HS-27A (cell line): ENCODE measurements around the gene NTM.

ENCODE experiments used
- DNase-seq: peaks from one replicate; pipeline ENCODE4 v3.0.0-alpha.2; 2012; ENCODE audit warnings: low read depth, missing footprints

NTM gene

DNA sequence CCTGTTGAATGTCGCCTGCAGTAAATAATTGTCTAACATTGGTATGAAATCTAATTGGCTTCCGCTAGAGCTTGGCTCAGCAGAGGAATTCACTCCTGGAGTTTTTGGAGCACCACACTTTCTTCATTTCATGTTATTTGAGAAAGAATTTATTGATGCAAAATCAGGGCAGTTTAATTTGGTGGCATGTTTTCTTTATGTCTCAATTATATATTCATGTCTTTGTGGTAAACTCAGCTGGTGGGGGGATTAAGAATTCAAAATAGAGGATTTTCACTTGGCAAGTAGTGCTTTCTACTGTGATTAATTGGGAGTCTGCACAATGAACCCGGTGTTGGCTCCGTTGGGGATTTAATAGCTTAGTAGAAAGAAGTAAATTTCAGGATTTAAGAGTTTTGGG lies 784.4 kb downstream of the NTM start:
- no peak for DNase-seq

DNA sequence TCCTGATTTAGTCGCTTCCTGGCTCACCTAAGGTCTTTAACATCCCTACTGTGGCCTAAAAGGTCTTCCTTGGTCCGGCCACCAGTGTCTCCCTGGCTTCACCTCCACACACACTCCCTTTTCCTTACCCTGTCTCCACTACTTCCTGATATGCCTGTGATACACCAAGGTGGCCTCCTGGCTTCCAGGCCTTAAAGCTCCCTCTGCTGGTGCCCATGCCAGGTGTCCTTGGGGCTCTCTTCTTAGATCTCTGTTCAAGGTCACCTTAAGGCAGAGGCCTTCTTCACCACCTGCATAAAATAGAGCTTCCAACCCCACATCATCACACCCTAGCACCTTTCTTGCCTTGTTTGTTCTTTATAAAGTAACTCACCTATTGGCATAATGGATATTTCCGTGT lies 787.7 kb downstream of the NTM start:
- DNase-seq, result no peak

DNA sequence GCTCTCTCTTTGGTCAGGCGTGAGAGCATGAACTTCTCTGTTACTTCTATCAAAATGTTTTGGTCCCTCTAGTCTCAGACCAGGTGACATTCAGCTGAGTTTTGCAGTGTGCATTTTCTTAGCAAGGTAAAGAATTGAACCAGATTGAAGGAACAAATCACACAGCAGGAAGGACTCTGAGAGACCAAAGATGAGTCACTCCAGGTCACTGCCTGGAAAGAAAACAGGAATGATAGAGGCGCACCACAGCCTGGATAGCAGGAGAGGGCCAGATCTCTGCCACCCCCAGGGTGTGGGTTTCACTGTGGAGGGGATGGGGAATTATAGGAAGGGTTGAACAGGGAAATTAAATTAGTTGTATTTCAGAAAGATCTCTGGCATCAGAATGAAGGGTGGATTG lies 788.3 kb downstream of the NTM start:
- DNase-seq, result no peak

DNA sequence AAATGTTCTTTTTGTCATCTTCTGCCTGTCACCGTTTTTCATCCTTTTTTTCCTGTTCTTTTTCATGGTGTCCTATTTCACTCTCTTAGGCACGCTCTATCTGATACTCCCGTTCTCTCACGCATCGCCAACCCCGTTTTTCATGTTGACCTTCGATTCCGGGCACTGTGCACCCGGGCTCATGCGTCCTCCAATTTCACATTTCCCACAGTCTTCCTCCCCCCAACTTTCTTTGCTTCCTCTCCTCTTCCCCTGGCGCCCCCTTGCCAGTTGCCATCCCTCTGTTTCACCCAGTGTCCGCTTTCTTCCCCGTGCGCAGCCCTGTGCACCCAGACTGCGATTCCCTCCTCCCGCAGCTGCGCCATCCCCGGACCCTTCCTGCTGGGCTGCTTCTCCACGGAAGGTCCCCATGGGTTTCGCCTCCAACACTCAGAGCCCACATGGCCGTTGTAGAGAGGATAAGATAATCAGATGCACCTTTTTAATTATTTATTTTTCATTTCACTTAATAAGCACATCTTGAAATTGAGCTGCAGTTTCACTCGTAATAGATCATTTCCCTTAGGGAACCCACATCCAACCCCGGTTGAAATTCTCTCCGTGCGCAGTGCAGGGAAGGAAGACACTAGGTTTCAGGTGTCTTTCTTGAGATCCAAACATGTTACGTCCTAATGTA lies 791.1 kb downstream of the NTM start:
- DNase-seq, result no peak

DNA sequence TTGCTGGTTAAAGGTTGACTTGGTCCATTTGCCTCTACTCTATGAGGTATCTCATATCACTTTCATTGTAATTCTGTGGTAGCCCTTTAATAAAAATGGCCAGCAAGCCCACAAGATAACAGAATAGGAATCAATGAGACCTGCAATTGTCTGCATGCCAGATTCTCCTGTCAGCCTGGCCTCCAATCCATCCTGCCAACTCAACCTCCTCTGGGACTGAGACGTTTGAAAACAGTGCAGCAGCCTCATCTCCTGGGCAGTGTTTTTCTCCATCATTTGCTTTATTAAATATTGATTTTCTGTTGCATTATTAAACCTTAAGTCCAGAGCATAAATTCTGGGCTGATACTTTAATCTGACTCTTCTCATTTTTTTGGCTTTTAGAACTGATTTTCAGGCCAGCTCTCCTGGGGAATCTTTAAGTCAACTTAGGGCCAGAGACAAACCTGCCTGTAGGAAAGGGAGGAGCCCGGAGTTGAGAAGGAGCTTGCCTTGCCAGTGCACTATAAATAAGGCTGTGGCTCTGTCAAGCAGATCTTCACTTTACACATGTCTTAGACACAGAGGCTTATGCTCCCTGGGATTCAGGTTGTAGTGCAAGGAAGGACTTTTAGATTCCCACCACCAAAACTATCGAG lies 798.0 kb downstream of the NTM start:
- no peak for DNase-seq

DNA sequence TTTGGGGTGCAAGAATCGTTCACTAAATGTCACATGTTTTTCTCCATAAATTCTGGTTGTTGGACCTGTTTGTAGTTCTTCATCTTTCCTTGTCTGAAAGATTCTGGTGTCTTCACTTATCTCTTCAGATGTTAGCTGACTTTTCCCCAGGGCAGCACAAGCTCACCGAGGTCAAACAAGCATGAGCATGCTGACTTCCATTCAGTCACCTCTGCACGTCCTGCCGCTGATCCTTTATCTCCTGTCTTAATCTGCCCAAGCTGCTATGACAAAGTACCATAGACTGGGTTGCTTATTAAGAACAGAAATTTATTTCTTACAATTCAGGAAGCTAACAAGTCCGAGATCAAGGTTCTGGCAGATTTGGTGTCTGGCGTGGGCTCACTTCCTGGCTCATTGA lies 800.6 kb downstream of the NTM start:
- DNase-seq, result no peak

DNA sequence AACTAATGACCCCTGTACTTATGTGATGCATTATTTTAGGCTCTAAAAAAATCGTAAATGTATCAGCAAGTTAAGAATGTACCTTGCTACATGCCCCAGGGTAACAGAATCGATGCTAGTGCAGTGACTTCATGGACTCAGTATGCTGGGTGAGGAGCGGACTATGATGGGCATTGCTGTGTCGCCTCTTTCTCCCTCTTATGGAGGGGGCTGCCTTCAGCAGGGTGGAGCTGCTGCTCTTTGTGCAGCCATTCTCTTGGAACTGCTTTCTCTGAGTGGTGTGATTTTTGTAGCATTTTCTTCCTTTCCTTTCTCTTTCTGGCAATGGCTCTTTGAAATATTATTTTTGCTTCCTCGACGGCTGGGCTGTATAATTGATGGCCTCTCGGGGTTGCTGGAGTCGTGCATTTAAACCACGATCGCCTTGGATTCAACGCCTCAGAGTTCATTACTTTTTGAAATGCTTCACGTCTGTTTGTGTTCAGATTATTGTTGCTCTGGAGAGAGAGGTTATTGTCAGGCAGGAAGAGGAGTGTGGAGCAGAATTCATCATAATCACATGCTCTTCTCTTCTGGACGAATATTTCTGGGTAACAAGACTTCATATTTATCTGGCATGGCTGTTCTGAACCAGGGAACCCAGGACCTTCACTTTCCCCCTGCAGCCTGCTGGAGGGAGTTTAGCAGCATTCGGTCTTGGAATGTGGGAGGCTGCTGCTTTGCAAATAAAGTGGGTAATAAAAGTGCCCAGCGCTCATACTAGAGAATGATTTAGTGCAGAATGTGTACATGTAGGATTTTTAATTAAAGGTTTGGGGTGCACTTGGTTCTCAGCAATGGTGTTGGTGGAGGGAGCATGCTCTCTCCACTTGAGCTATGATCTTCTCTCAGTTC lies 804.2 kb downstream of the NTM start:
- no peak for DNase-seq

DNA sequence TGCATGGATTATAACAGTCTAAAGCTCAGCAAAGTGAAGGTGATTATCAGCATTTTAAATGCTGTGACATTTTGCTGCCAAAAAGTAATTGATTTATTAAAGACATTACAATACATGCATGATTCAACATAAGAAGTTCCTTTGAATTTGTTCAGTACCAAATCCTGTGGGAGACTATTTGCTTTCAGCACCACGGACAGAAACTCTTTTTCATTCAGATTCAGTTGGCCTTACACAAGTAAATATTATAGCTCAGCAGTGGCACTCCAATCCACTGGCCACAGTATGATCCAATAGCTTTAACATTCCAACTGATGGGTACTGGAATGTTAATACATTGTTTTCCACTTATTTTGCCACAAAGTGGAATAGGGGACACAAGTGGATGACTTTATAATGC lies 806.7 kb downstream of the NTM start:
- no peak for DNase-seq

DNA sequence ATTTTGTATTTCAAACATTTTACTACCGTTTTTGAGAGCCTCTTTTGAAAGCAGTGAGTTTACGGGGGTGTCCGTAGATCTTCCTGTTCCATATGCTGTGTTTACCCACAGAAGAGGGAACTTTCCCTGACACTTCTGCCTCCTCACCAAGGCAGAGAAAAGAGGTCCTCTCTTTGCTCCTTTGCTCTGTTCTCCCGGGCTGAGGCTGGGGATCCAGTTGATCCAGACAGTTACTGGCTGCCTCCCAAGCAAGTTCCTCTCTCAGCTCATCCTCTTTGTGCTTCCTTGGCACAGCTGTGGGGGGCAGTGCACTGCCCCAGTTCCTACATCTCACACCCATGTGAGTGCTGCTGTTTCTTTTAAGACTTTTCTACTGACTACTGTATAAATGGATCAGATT lies 813.7 kb downstream of the NTM start:
- no peak for DNase-seq

DNA sequence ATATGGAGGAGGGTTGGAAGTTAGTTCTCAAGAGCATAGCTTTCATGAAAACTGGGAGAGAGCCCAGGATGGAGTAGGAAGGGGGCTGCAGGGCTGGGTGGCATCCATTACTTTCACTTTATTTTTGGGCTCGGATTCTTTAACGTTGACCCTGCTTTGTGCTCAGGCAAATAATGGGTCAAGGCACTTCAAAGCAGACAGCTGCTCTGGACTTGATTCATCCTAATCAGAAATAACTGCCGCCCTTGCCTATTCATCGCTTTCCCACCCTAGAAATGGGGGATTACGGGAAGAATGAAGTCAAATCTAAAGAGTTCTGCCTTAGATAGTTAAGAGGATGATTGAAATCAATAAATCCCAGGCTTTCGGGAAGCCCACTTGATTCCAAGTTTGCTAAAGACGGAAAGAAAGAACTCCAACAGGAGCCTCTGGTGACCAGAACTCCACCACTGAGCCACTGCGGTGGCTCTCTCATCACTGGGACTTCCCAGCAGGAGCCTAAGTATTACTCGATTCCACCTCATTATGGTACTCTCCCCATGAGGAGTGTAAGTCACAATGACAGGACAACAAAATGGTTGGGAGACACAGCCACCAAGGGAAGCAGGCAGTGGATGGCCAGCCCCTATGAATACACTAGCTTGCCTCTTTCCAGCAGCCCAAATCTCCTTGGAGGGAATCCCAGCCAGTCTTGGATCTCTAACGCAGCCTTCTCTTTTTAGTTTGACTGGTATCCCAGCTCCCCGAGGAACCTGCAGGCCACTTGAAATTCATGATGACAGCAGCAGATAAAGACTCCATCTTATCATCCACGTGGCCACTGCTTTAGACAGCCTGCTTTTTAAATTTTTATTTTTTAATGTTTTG lies 815.5 kb downstream of the NTM start:
- no peak for DNase-seq

DNA sequence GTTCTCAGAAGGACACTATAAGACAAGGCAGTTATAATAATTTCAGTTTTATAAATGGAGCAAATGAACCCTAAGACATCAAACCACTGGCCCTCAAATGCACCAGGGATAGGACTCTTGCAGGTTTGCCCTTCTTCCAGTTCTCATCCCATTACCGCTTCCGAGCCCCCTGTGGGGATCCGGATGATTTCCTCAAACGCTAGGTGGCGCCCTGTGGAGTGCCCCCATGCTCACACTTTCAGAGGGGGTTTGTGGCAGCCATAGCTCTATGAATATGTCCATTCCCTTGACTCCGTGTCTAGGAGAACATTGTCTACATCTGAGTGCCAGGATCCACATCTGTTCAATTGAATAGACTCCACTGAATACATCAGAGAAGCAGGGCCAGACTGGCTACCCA lies 816.3 kb downstream of the NTM start:
- DNase-seq, result no peak

DNA sequence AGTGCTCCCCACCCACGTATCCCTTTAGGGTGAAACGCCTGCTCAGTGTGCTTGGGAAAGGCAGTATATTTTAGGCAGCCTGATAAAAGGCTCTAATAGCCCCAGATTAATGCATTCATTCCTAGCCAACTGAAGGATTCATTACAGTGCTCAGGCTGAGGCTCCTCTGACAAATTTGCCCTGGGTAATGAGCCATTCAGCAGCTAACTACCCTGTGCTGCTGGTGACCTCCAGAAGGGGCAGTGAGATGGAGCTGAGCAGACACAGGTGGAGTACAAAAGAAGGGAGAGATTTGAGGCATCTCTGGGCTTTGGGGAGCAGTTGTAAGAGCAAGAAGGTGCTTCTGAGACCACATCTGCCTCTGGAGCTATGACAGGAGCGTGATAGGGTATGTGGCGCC lies 817.0 kb downstream of the NTM start:
- no peak for DNase-seq

DNA sequence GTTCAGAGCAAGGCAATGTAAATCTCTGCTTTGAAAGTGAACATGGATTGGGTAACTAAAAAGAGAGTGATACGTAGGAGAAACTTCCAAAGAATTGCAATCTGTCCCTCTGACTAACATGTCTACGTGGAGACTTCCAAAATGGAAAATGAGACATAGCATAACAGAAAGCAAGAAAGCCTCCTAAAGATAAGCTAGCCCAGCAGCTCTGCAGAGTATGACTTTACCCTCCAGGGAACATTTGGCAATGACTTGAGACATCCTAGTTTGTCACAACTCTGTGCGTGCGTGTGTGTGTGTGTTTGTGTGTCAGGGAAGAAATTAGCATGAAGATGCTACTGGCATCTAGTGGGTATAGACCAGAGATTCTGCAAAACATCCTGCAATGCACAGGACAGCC lies 817.4 kb downstream of the NTM start:
- DNase-seq, result no peak

DNA sequence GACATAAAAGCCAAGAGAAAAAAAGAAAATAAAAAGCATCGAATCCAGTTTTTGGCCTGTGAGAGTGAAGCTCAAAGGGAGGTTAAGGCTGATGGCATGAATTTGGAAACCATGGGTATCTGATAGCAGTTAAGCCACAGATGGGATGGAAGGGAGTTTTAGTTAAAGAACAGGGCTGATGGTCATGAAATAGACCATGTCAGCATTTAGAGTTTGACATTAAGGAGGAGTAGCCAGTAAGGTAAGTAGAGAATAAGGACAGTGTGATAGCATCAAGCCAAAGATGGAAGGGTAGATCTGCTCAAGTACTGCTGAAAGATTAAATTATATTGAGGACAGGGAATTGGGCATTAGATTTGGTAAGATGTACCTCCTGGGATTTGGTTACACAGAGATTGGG lies 826.5 kb downstream of the NTM start:
- no peak for DNase-seq

DNA sequence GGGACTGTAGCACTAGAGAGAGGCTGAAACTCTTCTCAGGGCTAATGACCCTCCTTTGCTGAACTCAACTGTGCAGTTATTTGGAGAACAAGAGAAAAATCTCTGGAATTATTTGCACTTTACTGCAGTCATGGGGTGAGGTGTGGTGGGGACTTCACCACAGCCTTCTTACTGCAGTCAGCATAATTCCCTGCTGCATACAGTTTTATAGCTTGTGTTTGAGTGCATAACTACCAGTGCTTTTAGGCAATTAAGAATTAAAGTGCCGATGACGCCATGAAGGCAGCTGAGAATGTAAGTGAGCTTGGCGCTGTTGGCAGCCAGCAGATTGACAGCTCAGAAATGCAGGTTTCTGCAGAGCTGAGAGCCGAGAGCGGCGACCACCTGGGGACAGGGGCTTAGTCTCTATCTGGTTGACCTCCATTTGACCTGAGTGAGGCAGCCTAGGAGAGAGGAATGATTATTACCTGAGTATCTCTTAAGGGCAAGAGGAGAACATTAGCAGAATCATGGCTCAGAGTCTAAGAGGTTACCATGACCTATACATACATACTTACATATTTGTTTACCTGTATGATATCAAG lies 830.0 kb downstream of the NTM start:
- no peak for DNase-seq

DNA sequence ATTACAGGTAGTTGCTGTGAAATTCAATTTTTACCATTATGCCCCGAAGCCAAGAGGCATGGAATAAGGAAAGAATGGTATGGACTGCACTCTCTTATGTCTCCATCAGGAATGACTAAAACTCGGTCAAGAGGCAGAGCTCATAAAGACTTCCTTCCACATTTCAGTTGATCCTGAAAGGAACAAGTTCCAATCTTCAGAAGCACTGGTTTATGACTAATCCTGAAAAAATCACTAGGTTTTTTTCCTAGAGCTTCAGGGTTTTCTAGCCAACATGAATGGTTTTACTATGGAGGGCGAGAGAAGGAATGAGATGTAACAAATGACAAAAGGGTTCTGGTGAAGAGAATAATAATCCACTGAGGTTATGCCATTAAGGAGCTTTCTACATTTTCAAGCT lies 832.2 kb downstream of the NTM start:
- DNase-seq, result no peak

DNA sequence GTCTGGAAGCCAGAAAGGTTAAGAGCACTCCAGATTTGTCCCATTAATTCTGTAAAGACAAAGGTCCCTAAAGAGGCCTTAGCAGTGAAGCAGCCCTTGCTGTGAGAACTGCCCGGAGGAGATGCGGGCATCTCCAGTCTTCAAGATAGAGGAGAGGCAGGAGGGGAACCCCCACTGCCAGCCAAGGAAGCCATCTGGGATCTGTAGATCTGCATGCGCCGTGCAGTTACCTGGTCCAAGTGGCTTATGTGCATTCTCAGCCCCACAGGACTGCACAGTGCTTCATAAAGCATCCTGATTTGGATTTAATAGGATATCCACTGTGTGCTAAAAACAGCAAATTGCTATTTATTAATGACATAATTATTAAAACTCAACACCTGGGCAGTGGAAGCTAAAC lies 834.6 kb downstream of the NTM start:
- DNase-seq, result no peak

DNA sequence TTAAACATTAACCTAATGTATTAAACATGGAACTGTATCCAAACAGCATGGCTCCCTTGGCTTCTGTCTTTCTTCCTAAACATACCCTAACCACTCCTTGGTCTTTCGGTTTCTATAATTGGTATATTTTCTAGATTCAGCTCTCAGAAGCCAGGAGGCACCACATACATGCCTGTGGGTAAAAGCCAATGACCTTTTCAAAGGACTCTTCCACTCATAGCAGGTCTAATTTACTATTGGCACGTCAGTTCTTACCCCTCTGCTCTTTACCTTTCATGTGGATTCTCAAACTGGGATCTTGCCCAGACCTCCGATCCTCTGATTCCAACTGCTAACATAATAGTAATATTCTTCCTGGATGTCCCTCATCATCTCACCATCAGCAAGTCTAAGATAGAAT lies 835.1 kb downstream of the NTM start:
- DNase-seq, result no peak

DNA sequence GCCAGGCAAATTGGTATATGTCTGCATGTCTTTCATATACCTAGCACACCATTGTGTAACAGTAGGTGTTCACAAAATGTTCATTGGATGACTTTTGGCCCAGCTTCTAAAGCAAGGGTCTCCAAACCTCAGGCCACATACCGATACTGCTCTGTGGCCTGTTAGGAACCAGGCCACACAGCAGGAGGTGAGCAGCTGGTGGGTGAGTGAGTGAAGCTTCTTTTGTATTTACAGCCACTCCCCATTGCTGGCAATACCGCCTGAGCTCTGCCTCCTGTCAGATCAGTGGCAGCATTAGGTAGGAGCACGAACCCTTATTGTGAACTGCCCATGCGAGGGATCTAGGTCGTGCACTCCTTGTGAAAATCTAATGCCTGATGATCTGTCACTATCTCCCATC lies 836.6 kb downstream of the NTM start:
- no peak for DNase-seq

DNA sequence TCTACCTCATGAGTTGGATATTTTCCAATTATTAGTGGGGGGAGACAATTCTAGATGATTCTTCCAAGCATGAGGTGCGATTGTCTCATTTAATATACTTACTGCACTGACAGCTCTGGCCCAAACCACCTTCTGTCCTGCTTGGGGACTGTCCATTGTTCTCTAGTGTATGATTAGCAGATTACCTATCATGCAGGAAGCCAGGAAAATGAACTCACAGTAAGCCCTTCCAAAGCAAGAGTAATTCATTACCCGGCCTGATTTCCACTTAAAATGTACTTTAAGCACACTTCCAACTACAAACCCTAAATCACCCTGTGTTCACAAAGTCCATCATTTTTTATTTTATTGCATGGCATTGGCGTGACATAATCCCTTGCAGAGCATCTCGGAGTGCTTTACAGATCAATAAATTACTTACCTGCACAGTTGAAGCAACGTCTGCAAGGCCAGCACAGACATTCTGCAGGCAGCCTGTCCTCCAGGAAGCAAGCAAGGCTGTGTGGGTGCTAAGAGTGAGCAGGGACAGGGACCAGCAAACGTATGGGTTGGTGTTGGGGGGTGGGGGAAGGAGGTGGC lies 838.2 kb downstream of the NTM start:
- DNase-seq, result no peak

DNA sequence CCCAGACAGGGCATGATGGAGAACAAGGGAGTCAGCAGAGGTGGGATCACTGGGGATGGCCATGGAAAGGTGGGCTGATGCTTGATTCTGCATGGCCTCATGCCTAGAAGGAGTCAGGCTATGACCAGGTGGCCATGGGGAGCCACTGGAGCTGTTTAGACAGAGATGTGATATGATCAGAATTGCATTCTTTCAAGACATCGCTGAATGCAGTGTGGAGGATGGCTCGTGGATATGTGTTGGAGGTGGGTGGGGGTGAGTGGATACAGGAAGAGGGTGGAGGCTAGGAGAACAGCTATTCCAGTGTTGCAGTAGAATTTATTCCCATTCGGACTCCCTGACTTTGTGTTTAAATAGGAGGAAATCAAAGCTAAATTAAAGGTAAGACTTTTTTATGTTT lies 841.1 kb downstream of the NTM start:
- DNase-seq, result no peak

DNA sequence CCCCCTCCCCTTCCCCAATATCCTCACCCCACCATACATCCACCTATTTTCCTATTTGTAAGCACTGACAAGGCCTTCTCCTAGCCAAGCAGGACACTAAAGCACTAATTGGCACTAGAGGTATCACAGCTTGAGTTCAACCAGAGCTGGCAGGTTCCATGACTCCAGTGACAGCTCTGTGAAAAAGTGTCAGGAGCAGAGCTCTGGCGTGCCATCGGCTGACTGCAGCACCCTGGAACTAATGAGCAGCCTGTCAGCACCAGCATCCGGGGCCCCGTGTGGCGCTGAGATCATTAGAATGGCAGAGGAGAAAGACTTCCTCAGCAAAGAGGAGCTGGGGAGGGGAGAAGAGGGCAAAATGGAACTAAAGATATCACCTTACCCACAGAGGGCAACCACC lies 847.4 kb downstream of the NTM start:
- no peak for DNase-seq
